ENCODE measurements around the gene NUP153.

DNA sequence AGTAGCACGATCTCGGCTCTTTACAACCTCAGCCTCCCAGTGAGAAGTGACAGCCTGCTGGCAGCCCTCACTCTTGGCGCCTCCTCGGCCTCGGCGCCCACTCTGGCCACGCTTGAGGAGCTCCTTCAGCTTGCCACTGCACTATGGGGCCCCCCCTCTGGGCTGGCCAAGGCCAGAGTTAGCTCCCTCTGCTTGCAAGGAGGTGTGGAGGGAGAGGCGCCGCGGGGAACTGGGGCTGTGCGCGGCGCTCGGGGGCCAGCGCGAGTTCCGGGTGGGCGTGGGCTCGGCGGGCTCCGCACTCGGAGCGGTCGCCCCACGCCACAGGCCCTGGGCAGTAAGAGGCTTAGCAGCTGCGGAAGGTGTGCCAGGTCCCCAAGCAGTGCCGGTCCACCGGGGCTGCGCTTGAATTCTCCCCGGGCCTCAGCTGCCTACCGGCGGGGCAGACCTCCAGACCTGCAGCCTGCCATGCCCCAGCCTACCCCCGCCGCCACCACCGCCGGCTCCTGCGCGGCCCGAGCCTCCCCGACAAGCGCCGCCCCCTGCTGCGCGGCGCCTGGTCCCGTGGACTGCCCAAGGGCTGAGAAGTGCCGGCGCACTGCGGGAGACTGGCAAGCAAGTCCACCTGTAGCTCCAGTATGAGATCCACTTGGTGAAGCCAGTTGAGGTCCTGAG is 22.0 kb upstream of the NUP153 start:
- TF ChIP-seq, protein P1, sequence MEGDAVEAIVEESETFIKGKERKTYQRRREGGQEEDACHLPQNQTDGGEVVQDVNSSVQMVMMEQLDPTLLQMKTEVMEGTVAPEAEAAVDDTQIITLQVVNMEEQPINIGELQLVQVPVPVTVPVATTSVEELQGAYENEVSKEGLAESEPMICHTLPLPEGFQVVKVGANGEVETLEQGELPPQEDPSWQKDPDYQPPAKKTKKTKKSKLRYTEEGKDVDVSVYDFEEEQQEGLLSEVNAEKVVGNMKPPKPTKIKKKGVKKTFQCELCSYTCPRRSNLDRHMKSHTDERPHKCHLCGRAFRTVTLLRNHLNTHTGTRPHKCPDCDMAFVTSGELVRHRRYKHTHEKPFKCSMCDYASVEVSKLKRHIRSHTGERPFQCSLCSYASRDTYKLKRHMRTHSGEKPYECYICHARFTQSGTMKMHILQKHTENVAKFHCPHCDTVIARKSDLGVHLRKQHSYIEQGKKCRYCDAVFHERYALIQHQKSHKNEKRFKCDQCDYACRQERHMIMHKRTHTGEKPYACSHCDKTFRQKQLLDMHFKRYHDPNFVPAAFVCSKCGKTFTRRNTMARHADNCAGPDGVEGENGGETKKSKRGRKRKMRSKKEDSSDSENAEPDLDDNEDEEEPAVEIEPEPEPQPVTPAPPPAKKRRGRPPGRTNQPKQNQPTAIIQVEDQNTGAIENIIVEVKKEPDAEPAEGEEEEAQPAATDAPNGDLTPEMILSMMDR (IDR thresholded peaks at IDR 0.05): no peak
- TF ChIP-seq POLR2A (IDR thresholded peaks at IDR 0.05): no peak

All from thyroid gland (tissue), 4 donors.